Thoracic aorta (tissue), 2 donors: ENCODE data around the gene PSAPL1. TPM values are rescaled to one million over a fixed set of nuclear protein-coding genes. Genes with fewer than 3 reads are reported as not detected.

Experiments used
- ATAC-seq: fragments of 150-250 bp; one replicate; pipeline ENCODE4 v1.8.0; 2017; ENCODE audit warnings: low read depth; ENCODE audit not compliant: insufficient number of reproducible peaks, low FRiP score
- DNase-seq: peaks from one replicate; pipeline ENCODE4 v3.0.0-alpha.2; 2020; ENCODE audit warnings: low spot score
- H3K27ac ChIP-seq, 2 donors: fragments of 200-600 bp; sonication (generic); 1 replicate in 1 of 2; 2 replicates in 1 of 2; pipeline ENCODE4 v1.5.1; 2016; ENCODE audit warnings: mild to moderate bottlenecking in 2 of 2, moderate library complexity in 2 of 2
- H3K27me3 ChIP-seq: fragments of 200-600 bp; sonication (generic); replicated peaks from 2 replicates; pipeline ENCODE4 v1.6.0; 2016; ENCODE audit warnings: mild to moderate bottlenecking; ENCODE audit not compliant: insufficient read depth
- H3K36me3 ChIP-seq: fragments of 200-600 bp; sonication (generic); one replicate; pipeline ENCODE4 v1.5.1; 2016
- H3K4me1 ChIP-seq, 2 donors: fragments of 200-600 bp; sonication (generic); 1 replicate in 1 of 2; 2 replicates in 1 of 2; pipeline versions ENCODE4 v1.5.1 to v1.6.0; 2016; ENCODE audit warnings: low read depth in 2 of 2, mild to moderate bottlenecking in 1 of 2; ENCODE audit not compliant: control insufficient read depth in 1 of 2
- H3K4me3 ChIP-seq: fragments of 200-600 bp; sonication (generic); 2 replicates; pipeline ENCODE4 v1.5.1; 2016; ENCODE audit warnings: mild to moderate bottlenecking
- H3K9me3 ChIP-seq: fragments of 200-600 bp; sonication (generic); 2 replicates; pipeline ENCODE4 v1.5.1; 2016
- CTCF ChIP-seq: fragments of 200-600 bp; sonication (generic); IDR thresholded peaks from one replicate; pipeline ENCODE4 v1.5.1; 2019; ENCODE audit warnings: antibody characterized with exemption
- total RNA-seq, 2 donors: library from RNA; depleted of rRNA; stranded (reverse); fragments of >200 nt; gene quantifications; one replicate each; pipeline versions ENCODE4 v1.1.0 to v1.2.3, GENCODE V29; 2016

Gene PSAPL1
- total RNA-seq, 2 donors from 2014 or later, result 0.14 TPM; not detected in 1

GRCh38 chr4:7441201-7441600, 6.5 kb upstream of the PSAPL1 start:
- no peak for DNase-seq
- no peak for TF ChIP-seq CTCF
- Histone ChIP-seq H3K27ac (no peak overlapping the region), H3K36me3 (no peaks in the 10 kb centered on the region), H3K4me3 (no peak overlapping the region), H3K27me3 (no peaks in the 10 kb centered on the region), H3K9me3 (no peaks in the 10 kb centered on the region), H3K4me1 (no peaks in the 10 kb centered on the region)
- no peak for ATAC-seq

- DNase-seq (no peak), ATAC-seq (no peak)
- Histone ChIP-seq H3K4me1 (no peaks in the 10 kb centered on the region), H3K27ac (no peak overlapping the region), H3K27me3 (no peaks in the 10 kb centered on the region), H3K9me3 (no peaks in the 10 kb centered on the region), H3K36me3 (no peaks in the 10 kb centered on the region), H3K4me3 (no peak overlapping the region)
- no peak for TF ChIP-seq CTCF
Measured at GRCh38 chr4:7439699-7440098, 5.0 kb upstream of the PSAPL1 start.

GRCh38 chr4:7436256-7436655, 1.5 kb upstream of the PSAPL1 start:
- no peak overlapping the region for H3K4me3 ChIP-seq
- ATAC-seq, result no peak
- H3K36me3 ChIP-seq, result no peaks in the 10 kb centered on the region
- H3K27me3 ChIP-seq, result no peaks in the 10 kb centered on the region
- no peaks in the 10 kb centered on the region for H3K4me1 ChIP-seq
- no peak for TF ChIP-seq CTCF
- H3K9me3 ChIP-seq, result no peaks in the 10 kb centered on the region
- no peak overlapping the region for H3K27ac ChIP-seq
- no peak for DNase-seq

- no peak overlapping the region for H3K4me3 ChIP-seq
- no peak for TF ChIP-seq CTCF
- DNase-seq (no peak), ATAC-seq (no peak)
- H3K27me3 ChIP-seq, result no peaks in the 10 kb centered on the region
- H3K9me3 ChIP-seq, result no peaks in the 10 kb centered on the region
- no peaks in the 10 kb centered on the region for H3K36me3 ChIP-seq
- no peaks in the 10 kb centered on the region for H3K4me1 ChIP-seq
- no peak overlapping the region for H3K27ac ChIP-seq
Measured at GRCh38 chr4:7435471-7436061, 836 bp upstream of the PSAPL1 start.

GRCh38 chr4:7434141-7434765, 477 bp downstream of the PSAPL1 start:
- no peak for TF ChIP-seq CTCF
- no peak for ATAC-seq
- no peaks in the 10 kb centered on the region for H3K27me3 ChIP-seq
- no peaks in the 10 kb centered on the region for H3K4me1 ChIP-seq
- no peaks in the 10 kb centered on the region for H3K36me3 ChIP-seq
- no peak for DNase-seq
- no peaks in the 10 kb centered on the region for H3K9me3 ChIP-seq
- H3K27ac ChIP-seq, result no peak overlapping the region
- no peak overlapping the region for H3K4me3 ChIP-seq
